Measurements from ENCODE around the gene IL13. TPM values are rescaled to one million over a fixed set of nuclear protein-coding genes. Genes with fewer than 3 reads are reported as not detected.

The IL13 gene
- total RNA-seq, 2 experiments from 2014 or later: not detected

- ChIA-PET POLR2A (interaction anchor here (1.8 kb wide), 1 partner anchor 23 kb away, joined by 4 read pairs; no protein-coding TSS in a partner anchor), CTCF (ENCODE audit: unreplicated experiment) (no interaction called here)
- Histone ChIP-seq H3K9me2 (ENCODE audit: insufficient read depth, low read length) (no peaks in the 10 kb centered on the region), H4K20me1 (ENCODE audit: insufficient read depth, low read length) (no peaks in the 10 kb centered on the region), H2AFZ (ENCODE audit: low read length) (no peak overlapping the region), H3K36me3 (ENCODE audit: insufficient read depth, low read length) (no peaks in the 10 kb centered on the region), H3K79me2 (ENCODE audit: insufficient read depth, low read depth, low read length) (no peaks in the 10 kb centered on the region), H3K4me3 (ENCODE audit: low read depth, low read length, poor library complexity, severe bottlenecking) (no peak overlapping the region), H3K4me2 (ENCODE audit: low read length) (no peak overlapping the region), H3K9me3 (ENCODE audit: low read length) (no peaks in the 10 kb centered on the region), H3K4me1 (ENCODE audit: insufficient read depth, low read length, poor library complexity, severe bottlenecking) (no peaks in the 10 kb centered on the region), H3K27ac (ENCODE audit: low read depth, low read length, poor library complexity, severe bottlenecking) (no peak overlapping the region)
- no peak for DNase-seq (ENCODE audit: low spot score)
- TF ChIP-seq CTCF (conservative IDR thresholded peaks at IDR 0.05; ENCODE audit: low read length) (no peak), EZH2phosphoT487 (IDR thresholded peaks at IDR 0.05; ENCODE audit: borderline replicate concordance, low read depth, low read length) (no peak)
- intact Hi-C loops (cut with micrococcal nuclease; ENCODE audit: unreplicated experiment): no loop called here
- no TSS peak for BruUV-seq (replicated peaks)
These were observed 15.5 kb downstream of the IL13 start for GRCh38 chr5:132673488-132673887.

- Histone ChIP-seq H3K4me1 (ENCODE audit: insufficient read depth, low read length, poor library complexity, severe bottlenecking) (no peaks in the 10 kb centered on the region), H2AFZ (ENCODE audit: low read length) (no peak within 1 kb of the TSS), H3K79me2 (ENCODE audit: insufficient read depth, low read depth, low read length) (no peaks in the 10 kb centered on the region), H3K4me3 (ENCODE audit: low read depth, low read length, poor library complexity, severe bottlenecking) (no peak within 1 kb of the TSS), H3K27ac (ENCODE audit: low read depth, low read length, poor library complexity, severe bottlenecking) (no peak within 1 kb of the TSS), H3K9me2 (ENCODE audit: insufficient read depth, low read length) (no peaks in the 10 kb centered on the region), H3K36me3 (ENCODE audit: insufficient read depth, low read length) (no peaks in the 10 kb centered on the region), H3K9me3 (ENCODE audit: low read length) (no peaks in the 10 kb centered on the region), H3K4me2 (ENCODE audit: low read length) (no peak within 1 kb of the TSS), H4K20me1 (ENCODE audit: insufficient read depth, low read length) (no peaks in the 10 kb centered on the region)
- intact Hi-C loops (cut with micrococcal nuclease; ENCODE audit: unreplicated experiment): no loop called here
- CTCF ChIA-PET (ENCODE audit: unreplicated experiment): no interaction called here
- TF ChIP-seq EZH2phosphoT487 (IDR thresholded peaks at IDR 0.05; ENCODE audit: borderline replicate concordance, low read depth, low read length): no peak
- no peak for TF ChIP-seq CTCF (conservative IDR thresholded peaks at IDR 0.05; ENCODE audit: low read length)
- BruUV-seq (replicated peaks): no TSS peak
- no peak for DNase-seq (ENCODE audit: low spot score)
- POLR2A ChIA-PET: interaction anchor here (0.5 to 1.8 kb wide), 2 partner anchors 22 to 247 kb away, joined by 4 to 5 read pairs; no protein-coding TSS in a partner anchor
These were observed 16.1 kb downstream of the IL13 start, which contains the start of gene IL4 for GRCh38 chr5:132673939-132674630. TSS of gene IL4 (plus strand) at chr5:132673989. CDS start at chr5:132674051, 62 bp downstream.
